Fibroblast of mammary gland (primary cell): ENCODE data around the gene SEMA3G.

ENCODE experiments used
- DNase-seq: peaks from one replicate; pipeline ENCODE4 v3.0.0-alpha.2; 2010; ENCODE audit warnings: low read depth
- H3K4me3 ChIP-seq: 2 replicates; pipeline ENCODE4 v1.5.1; 2011; ENCODE audit warnings: low read depth, mild to moderate bottlenecking, low read length, moderate library complexity; ENCODE audit not compliant: control insufficient read depth
- CTCF ChIP-seq: conservative IDR thresholded peaks from 2 replicates; pipeline ENCODE4 v1.5.1; 2011; ENCODE audit warnings: low read depth, low read length, inconsistent platforms; ENCODE audit not compliant: control insufficient read depth, insufficient read depth

SEMA3G gene

GRCh38 chr3:52484680-52485461 is 40.0 kb upstream of the SEMA3G start:
- no peak for DNase-seq
- no peak for TF ChIP-seq CTCF
- no peak overlapping the region for H3K4me3 ChIP-seq

GRCh38 chr3:52483577-52484381 is 38.9 kb upstream of the SEMA3G start:
- peak; percentile 75 for DNase-seq

GRCh38 chr3:52483081-52483480 is 38.2 kb upstream of the SEMA3G start:
- DNase-seq, result no peak
- TF ChIP-seq CTCF, result no peak
- H3K4me3 ChIP-seq, result no peak overlapping the region

More at GRCh38 chr3:52483577-52484381, 38.9 kb upstream of the SEMA3G start:
- no peak for TF ChIP-seq CTCF
- no peak overlapping the region for H3K4me3 ChIP-seq

DNA sequence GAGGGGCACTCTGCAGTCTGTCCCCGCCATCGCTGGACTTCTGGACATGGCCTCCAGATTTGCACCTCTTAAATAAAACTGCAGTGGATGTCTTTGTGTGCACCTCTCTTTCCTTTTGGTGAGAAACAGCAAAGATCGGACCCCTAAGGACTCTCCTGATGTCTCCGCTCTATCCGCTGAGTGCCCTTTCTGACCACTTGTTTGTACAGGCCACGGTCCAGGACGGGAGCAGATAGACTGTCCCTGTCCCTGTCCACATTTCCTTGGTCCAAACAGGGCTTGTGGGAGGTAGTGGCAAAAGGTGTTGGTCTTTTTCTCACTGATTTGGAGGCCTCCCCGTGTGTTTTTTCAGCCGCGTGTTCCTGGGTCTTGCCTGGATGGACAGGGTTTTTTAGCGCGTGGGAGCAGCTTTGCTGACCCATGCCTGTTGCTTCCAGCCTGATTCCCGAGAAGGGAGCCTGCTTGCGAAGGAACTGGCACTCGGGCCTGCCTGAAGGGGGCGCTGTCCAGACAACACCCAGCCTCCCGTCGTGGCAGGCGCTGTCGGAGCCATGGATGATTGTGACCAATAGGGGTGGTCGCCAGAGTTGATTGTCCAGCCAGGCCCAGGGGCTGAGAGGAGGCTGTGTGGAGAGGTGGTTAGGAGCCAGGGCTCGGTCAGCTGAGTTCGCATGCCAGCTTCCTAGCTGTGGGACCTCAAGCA is 37.1 kb upstream of the SEMA3G start:
- peak; percentile 41 for TF ChIP-seq CTCF
- peak; percentile 34 for DNase-seq
- no peak overlapping the region for H3K4me3 ChIP-seq

GRCh38 chr3:52480768-52481715 is 36.1 kb upstream of the SEMA3G start:
- TF ChIP-seq CTCF, result no peak
- H3K4me3 ChIP-seq, result no peak overlapping the region
- DNase-seq, result no peak
